Measurements from ENCODE around the gene THOC5.

DNA sequence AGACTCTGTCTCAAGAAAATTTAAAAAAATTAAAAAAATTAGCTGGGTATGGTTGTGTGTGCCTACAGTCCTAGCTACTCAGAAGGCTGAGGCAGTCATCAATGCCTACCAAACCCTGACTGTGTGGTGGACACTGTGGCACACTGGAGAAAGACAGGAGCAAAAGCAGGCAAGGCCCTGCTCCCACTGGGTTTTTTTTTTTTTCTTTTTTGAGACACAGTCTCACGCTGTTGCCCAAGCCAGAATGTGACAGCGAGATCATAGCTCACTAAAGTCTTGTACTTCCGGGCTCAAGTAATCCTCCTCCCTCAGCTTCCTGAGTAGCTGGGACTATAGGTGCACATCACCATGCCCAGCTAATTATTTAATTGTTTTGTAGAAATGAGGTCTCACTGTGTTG lies 68.9 kb downstream of the THOC5 start:
- TF ChIP-seq, protein P1, sequence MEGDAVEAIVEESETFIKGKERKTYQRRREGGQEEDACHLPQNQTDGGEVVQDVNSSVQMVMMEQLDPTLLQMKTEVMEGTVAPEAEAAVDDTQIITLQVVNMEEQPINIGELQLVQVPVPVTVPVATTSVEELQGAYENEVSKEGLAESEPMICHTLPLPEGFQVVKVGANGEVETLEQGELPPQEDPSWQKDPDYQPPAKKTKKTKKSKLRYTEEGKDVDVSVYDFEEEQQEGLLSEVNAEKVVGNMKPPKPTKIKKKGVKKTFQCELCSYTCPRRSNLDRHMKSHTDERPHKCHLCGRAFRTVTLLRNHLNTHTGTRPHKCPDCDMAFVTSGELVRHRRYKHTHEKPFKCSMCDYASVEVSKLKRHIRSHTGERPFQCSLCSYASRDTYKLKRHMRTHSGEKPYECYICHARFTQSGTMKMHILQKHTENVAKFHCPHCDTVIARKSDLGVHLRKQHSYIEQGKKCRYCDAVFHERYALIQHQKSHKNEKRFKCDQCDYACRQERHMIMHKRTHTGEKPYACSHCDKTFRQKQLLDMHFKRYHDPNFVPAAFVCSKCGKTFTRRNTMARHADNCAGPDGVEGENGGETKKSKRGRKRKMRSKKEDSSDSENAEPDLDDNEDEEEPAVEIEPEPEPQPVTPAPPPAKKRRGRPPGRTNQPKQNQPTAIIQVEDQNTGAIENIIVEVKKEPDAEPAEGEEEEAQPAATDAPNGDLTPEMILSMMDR (conservative IDR thresholded peaks at IDR 0.05; ENCODE audit: low read length), result no peak
- no peak for TF ChIP-seq EZH2phosphoT487 (IDR thresholded peaks at IDR 0.05; ENCODE audit: borderline replicate concordance, low read depth, low read length)

Data from OCI-LY7 (cell line).